ENCODE data around the gene RMRP.

DNA sequence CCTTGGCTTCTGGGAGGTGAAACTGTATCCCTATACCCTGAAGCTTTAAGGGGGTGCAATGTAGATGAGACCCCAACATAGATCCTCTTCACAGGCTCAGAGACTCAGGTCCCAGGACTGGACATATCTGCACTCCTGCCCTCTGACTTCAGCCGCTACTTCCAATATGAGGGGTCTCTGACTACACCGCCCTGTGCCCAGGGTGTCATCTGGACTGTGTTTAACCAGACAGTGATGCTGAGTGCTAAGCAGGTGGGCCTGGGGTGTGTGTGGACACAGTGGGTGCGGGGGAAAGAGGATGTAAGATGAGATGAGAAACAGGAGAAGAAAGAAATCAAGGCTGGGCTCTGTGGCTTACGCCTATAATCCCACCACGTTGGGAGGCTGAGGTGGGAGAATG, 21.3 kb upstream of the RMRP start:
- TF ChIP-seq EZH2 (IDR thresholded peaks at IDR 0.05; ENCODE audit: borderline replicate concordance, low read length), result no peak
- TF ChIP-seq, protein P1, sequence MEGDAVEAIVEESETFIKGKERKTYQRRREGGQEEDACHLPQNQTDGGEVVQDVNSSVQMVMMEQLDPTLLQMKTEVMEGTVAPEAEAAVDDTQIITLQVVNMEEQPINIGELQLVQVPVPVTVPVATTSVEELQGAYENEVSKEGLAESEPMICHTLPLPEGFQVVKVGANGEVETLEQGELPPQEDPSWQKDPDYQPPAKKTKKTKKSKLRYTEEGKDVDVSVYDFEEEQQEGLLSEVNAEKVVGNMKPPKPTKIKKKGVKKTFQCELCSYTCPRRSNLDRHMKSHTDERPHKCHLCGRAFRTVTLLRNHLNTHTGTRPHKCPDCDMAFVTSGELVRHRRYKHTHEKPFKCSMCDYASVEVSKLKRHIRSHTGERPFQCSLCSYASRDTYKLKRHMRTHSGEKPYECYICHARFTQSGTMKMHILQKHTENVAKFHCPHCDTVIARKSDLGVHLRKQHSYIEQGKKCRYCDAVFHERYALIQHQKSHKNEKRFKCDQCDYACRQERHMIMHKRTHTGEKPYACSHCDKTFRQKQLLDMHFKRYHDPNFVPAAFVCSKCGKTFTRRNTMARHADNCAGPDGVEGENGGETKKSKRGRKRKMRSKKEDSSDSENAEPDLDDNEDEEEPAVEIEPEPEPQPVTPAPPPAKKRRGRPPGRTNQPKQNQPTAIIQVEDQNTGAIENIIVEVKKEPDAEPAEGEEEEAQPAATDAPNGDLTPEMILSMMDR (conservative IDR thresholded peaks at IDR 0.05 in 1 of 2, IDR thresholded peaks at IDR 0.05 in 1 of 2; ENCODE audit: extremely low read depth in 1 of 2, insufficient read depth in 1 of 2, low read depth in 1 of 2, low read length in 2 of 2), result no peak

All from mammary epithelial cell (primary cell).